ENCODE data around the gene CYSRT1. TPM values are rescaled to one million over a fixed set of nuclear protein-coding genes. Genes with fewer than 3 reads are reported as not detected.

CYSRT1 gene
- total and polyA plus RNA-seq, 2 donors (not counting 3 experiments of a cell fraction or from before 2014, with no cell fraction given), result 0.44 to 1.1 TPM

DNA sequence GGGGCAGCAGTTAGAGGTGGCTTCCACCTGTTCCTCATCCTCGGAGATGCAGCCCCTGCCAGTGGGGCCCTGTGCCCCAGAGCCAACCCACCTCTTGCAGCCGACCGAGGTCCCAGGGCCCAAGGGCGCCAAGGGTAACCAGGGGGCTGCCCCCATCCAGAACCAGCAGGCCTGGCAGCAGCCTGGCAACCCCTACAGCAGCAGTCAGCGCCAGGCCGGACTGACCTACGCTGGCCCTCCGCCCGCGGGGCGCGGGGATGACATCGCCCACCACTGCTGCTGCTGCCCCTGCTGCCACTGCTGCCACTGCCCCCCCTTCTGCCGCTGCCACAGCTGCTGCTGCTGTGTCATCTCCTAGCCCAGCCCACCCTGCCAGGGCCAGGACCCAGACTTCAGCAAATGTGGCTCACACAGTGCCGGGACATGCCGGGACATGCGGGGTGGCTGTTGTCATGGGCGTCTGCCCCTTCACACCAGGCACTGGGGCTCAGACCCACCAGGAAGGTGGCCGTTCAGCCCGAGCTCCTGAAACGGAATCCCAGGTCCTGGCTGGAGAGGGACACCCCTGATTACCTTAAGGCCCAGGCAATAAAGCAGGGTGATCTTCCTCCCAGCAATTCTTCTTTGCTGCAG, 841 bp downstream of the CYSRT1 start:
- H3K4me3 ChIP-seq (replicated peaks in 1 of 3; ENCODE audit: insufficient read depth in 1 of 3, low read depth in 1 of 3, low read length in 3 of 3), result no peak overlapping the region
- POLR2A ChIA-PET, result no interaction called here
- H3K27me3 ChIP-seq (ENCODE audit: control insufficient read depth in 2 of 2, insufficient read depth in 2 of 2, low read length in 2 of 2), result no peaks in the 10 kb centered on the region
- H3K9me3 ChIP-seq (replicated peaks; ENCODE audit: control insufficient read depth, insufficient read depth, low read length), result no peaks in the 10 kb centered on the region
- intact Hi-C loops (cut with micrococcal nuclease) (loop anchor here (2.0 kb wide), 1 partner anchor 49 kb away; no protein-coding TSS in a partner anchor), dilution Hi-C loops (cut with MboI; ENCODE audit: extremely low pct_ligation_motif_present, low sequenced_read_pairs) (no loop called here)
- CTCF ChIA-PET, result interaction anchor here (0.6 to 6.3 kb wide), 8 partner anchors 11 to 196 kb away, joined by 3 to 63 read pairs (median 12); partner anchors contain the start of genes ANAPC2, NPDC1 and SSNA1
- no peak overlapping the region for H3K27ac ChIP-seq (ENCODE audit: insufficient read depth, low read depth, low read length)
- BruUV-seq (replicated peaks), result no TSS peak
- H3K4me2 ChIP-seq (ENCODE audit: insufficient read depth, low read length), result no peak overlapping the region
- H3K9me1 ChIP-seq (replicated peaks; ENCODE audit: control insufficient read depth, extremely low read depth, insufficient read depth, low read length), result no peaks in the 10 kb centered on the region
- H3K9ac ChIP-seq (replicated peaks; ENCODE audit: extremely low read depth, insufficient read depth, low read length), result no peak overlapping the region
- no peaks in the 10 kb centered on the region for H3K36me3 ChIP-seq (ENCODE audit: control insufficient read depth in 2 of 2, extremely low read depth in 1 of 2, insufficient read depth in 2 of 2, low read length in 2 of 2)
- FAIRE-seq (no peak), DNase-seq (ENCODE audit: low read depth, low spot score) (no peak)
- TF ChIP-seq GATA2 (IDR thresholded peaks at IDR 0.05; ENCODE audit: insufficient read depth, insufficient read length, low read depth, low read length), result no peak
- TF ChIP-seq, protein P1, sequence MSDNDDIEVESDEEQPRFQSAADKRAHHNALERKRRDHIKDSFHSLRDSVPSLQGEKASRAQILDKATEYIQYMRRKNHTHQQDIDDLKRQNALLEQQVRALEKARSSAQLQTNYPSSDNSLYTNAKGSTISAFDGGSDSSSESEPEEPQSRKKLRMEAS (IDR thresholded peaks at IDR 0.05; ENCODE audit: insufficient read depth, insufficient read length), result no peak
- TF ChIP-seq, protein P2, sequence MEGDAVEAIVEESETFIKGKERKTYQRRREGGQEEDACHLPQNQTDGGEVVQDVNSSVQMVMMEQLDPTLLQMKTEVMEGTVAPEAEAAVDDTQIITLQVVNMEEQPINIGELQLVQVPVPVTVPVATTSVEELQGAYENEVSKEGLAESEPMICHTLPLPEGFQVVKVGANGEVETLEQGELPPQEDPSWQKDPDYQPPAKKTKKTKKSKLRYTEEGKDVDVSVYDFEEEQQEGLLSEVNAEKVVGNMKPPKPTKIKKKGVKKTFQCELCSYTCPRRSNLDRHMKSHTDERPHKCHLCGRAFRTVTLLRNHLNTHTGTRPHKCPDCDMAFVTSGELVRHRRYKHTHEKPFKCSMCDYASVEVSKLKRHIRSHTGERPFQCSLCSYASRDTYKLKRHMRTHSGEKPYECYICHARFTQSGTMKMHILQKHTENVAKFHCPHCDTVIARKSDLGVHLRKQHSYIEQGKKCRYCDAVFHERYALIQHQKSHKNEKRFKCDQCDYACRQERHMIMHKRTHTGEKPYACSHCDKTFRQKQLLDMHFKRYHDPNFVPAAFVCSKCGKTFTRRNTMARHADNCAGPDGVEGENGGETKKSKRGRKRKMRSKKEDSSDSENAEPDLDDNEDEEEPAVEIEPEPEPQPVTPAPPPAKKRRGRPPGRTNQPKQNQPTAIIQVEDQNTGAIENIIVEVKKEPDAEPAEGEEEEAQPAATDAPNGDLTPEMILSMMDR (IDR thresholded peaks at IDR 0.05; ENCODE audit: extremely low read depth in 1 of 2, insufficient read depth in 1 of 2, low read depth in 1 of 2, low read length in 2 of 2), result no peak
- H3K79me2 ChIP-seq (ENCODE audit: control insufficient read depth, insufficient read depth, low read length), result no peaks in the 10 kb centered on the region
- peaks cover 12% of the 10 kb centered on the region for H3K4me1 ChIP-seq (ENCODE audit: control insufficient read depth, extremely low read depth, insufficient read depth, low read length)
- no peak overlapping the region for H2AFZ ChIP-seq (ENCODE audit: low read depth, low read length)
- H4K20me1 ChIP-seq (replicated peaks; ENCODE audit: control insufficient read depth, extremely low read depth, insufficient read depth, low read length), result no peaks in the 10 kb centered on the region
